NOMO-1 treated with DMSO at 0.1 percent for 48 hours (cell line): Measurements from ENCODE around the gene SPINK1.

Source experiments
- DNase-seq: peaks from one replicate; lab custom pipeline; 2025; ENCODE audit not compliant: unreplicated experiment; lab: John Stamatoyannopoulos, UW

Gene SPINK1

GRCh38 chr5:147809830-147810666 is 21.4 kb downstream of the SPINK1 start:
- DNase-seq: no peak

- DNase-seq: peak; percentile 98
Measured at GRCh38 chr5:147805030-147805454, 26.4 kb downstream of the SPINK1 start.

GRCh38 chr5:147804334-147804733 is 27.1 kb downstream of the SPINK1 start:
- DNase-seq: no peak

GRCh38 chr5:147803926-147804325 is 27.5 kb downstream of the SPINK1 start:
- no peak for DNase-seq

GRCh38 chr5:147803161-147803560 is 28.3 kb downstream of the SPINK1 start:
- peak; percentile 18 for DNase-seq

- no peak for DNase-seq
Measured at GRCh38 chr5:147801461-147801860, 30.0 kb downstream of the SPINK1 start.

GRCh38 chr5:147800491-147800890 is 31.0 kb downstream of the SPINK1 start:
- no peak for DNase-seq

GRCh38 chr5:147796556-147797308 is 34.7 kb downstream of the SPINK1 start:
- no peak for DNase-seq

- DNase-seq: no peak
Measured at GRCh38 chr5:147791181-147791580, 40.3 kb downstream of the SPINK1 start.

GRCh38 chr5:147789820-147790219 is 41.7 kb downstream of the SPINK1 start:
- DNase-seq: no peak

GRCh38 chr5:147788023-147788422 is 43.4 kb downstream of the SPINK1 start:
- DNase-seq: no peak

- no peak for DNase-seq
Measured at GRCh38 chr5:147786142-147786541, 45.3 kb downstream of the SPINK1 start.

- DNase-seq: peak; percentile 57
Measured at GRCh38 chr5:147784146-147784987, 47.1 kb downstream of the SPINK1 start.

- peak; percentile 34 for DNase-seq
Measured at GRCh38 chr5:147782110-147783028, 49.1 kb downstream of the SPINK1 start, which contains the start of gene JAKMIP2. Gene JAKMIP2 (minus strand): TSS chr5:147782728. CDS start chr5:147671806, 110,922 bp downstream.

- DNase-seq: no peak
Measured at GRCh38 chr5:147780924-147781573, 50.4 kb downstream of the SPINK1 start.

- no peak for DNase-seq
Measured at GRCh38 chr5:147779694-147780093, 51.8 kb downstream of the SPINK1 start.

GRCh38 chr5:147776989-147777388 is 54.5 kb downstream of the SPINK1 start:
- DNase-seq: no peak
